Lower leg skin (tissue), 4 donors: ENCODE measurements around the gene OR8U1. TPM values are rescaled to one million over a fixed set of nuclear protein-coding genes. Genes with fewer than 3 reads are reported as not detected.

Experiments
- DNase-seq, 2 donors: peaks; one replicate each; pipeline ENCODE4 v3.0.0-alpha.2; 2019; ENCODE audit warnings: low spot score in 2 of 2
- H3K4me3 ChIP-seq: fragments of 200-600 bp; sonication (generic); 2 replicates; pipeline ENCODE4 v1.5.1; 2017; ENCODE audit warnings: mild to moderate bottlenecking, low read depth; ENCODE audit not compliant: poor library complexity, severe bottlenecking
- CTCF ChIP-seq, 3 donors: fragments of 450-650 bp; IDR thresholded peaks; one replicate each; pipeline ENCODE4 v1.5.1; 2016; ENCODE audit warnings: antibody characterized with exemption in 3 of 3, mild to moderate bottlenecking in 3 of 3, moderate library complexity in 2 of 3
- POLR2A ChIP-seq, 2 donors: fragments of 450-650 bp; IDR thresholded peaks; one replicate each; pipeline ENCODE4 v1.6.1; 2016 to 2017; ENCODE audit warnings: antibody characterized with exemption in 2 of 2, mild to moderate bottlenecking in 1 of 2, moderate library complexity in 1 of 2
- WGBS, 2 donors: methylation state at CpG; one replicate each; pipeline ENCODE4 v1.1.5; 2018; 5-methylcytosine and 5-hydroxymethylcytosine counted together
- intact Hi-C: fragments of 100-400 bp; cut with DNase I; formaldehyde crosslinking; loops from one replicate; pipeline ENCODE4 v1.15.0; 2023; ENCODE audit warnings: low total_unique reads
- total RNA-seq, 4 donors: library from RNA; depleted of rRNA; stranded (reverse); fragments of >200 nt; gene quantifications; one replicate each; pipeline ENCODE4 v1.1.0, GENCODE V29; 2016

OR8U1 gene
- not detected for total RNA-seq

GRCh38 chr11:56375324-56375723, at the start of gene OR8U1:
Gene OR8U1, plus strand, starts transcription at chr11:56375624. Its CDS starts 0 bp downstream, at chr11:56375624.
- no peak for DNase-seq
- WGBS, 2 donors, result 78 to 79% methylated on average over 2 of the region's 2 CpGs
- no peak for TF ChIP-seq POLR2A (IDR thresholded peaks at IDR 0.05)
- no peak for TF ChIP-seq CTCF (IDR thresholded peaks at IDR 0.05)
- no peak within 1 kb of the TSS for H3K4me3 ChIP-seq
- intact Hi-C loops, result no loop called here

GRCh38 chr11:56331861-56332491, 43.4 kb upstream of the OR8U1 start:
- H3K4me3 ChIP-seq, result no peak overlapping the region
- DNase-seq, result no peak
- TF ChIP-seq POLR2A (IDR thresholded peaks at IDR 0.05), result no peak
- TF ChIP-seq CTCF (IDR thresholded peaks at IDR 0.05), result no peak
- intact Hi-C loops, result no loop called here
- WGBS, 2 donors, result 92% methylated on average over 19 to 24 of the region's 34 CpGs

GRCh38 chr11:56333156-56333555, 42.3 kb upstream of the OR8U1 start:
- no peak for DNase-seq
- 49 to 58% methylated on average over 3 of the region's 3 CpGs for WGBS, 2 donors
- intact Hi-C loops, result no loop called here
- H3K4me3 ChIP-seq, result no peak overlapping the region
- TF ChIP-seq POLR2A (IDR thresholded peaks at IDR 0.05), result no peak
- TF ChIP-seq CTCF (IDR thresholded peaks at IDR 0.05), result no peak

GRCh38 chr11:56340289-56340688, 35.1 kb upstream of the OR8U1 start:
- intact Hi-C loops, result no loop called here
- TF ChIP-seq POLR2A (IDR thresholded peaks at IDR 0.05) (no peak), CTCF (IDR thresholded peaks at IDR 0.05) (no peak)
- no peak for DNase-seq
- no peak overlapping the region for H3K4me3 ChIP-seq

GRCh38 chr11:56345739-56346138, 29.7 kb upstream of the OR8U1 start, which contains the start of gene OR8K1:
Gene OR8K1, plus strand, starts transcription at chr11:56346039. Its CDS starts 0 bp downstream, at chr11:56346039.
- 84 to 94% methylated on average over 1 of the region's 1 CpG for WGBS, 2 donors
- no peak within 1 kb of the TSS for H3K4me3 ChIP-seq
- TF ChIP-seq CTCF (IDR thresholded peaks at IDR 0.05) (no peak), POLR2A (IDR thresholded peaks at IDR 0.05) (no peak)
- no peak for DNase-seq
- intact Hi-C loops, result no loop called here

GRCh38 chr11:56353991-56354390, 21.4 kb upstream of the OR8U1 start, which contains the start of gene OR8J1:
Gene OR8J1, plus strand, starts transcription at chr11:56354291. Its CDS starts 5,956 bp downstream, at chr11:56360247.
- WGBS, 2 donors, result 46 to 73% methylated on average over 2 of the region's 2 CpGs
- intact Hi-C loops, result no loop called here
- no peak within 1 kb of the TSS for H3K4me3 ChIP-seq
- TF ChIP-seq POLR2A (IDR thresholded peaks at IDR 0.05) (no peak), CTCF (IDR thresholded peaks at IDR 0.05) (no peak)
- no peak for DNase-seq
